Stomach (tissue), 4 donors: ENCODE results near the gene LHFPL3.

ENCODE experiments used
- EP300 ChIP-seq: sonication (generic); formaldehyde crosslinking; IDR thresholded peaks from one replicate; pipeline ENCODE4 v1.6.1; 2017; ENCODE audit warnings: antibody characterized with exemption
- POLR2A ChIP-seq, 4 donors: fragments of 450-650 bp; IDR thresholded peaks; one replicate each; pipeline ENCODE4 v1.6.1; 2016; ENCODE audit warnings: antibody characterized with exemption in 4 of 4, control low read depth in 2 of 4, mild to moderate bottlenecking in 1 of 4, moderate library complexity in 1 of 4
- POLR2AphosphoS5 ChIP-seq, 3 donors: sonication (generic); formaldehyde crosslinking; IDR thresholded peaks; one replicate each; pipeline ENCODE4 v1.6.1; 2016; ENCODE audit warnings: antibody characterized with exemption in 3 of 3
- TF ChIP-seq, protein P1 (sequence below), 7 experiments: fragments of 450-650 bp in 4 of 7; fragments of 200-600 bp in 3 of 7; sonication (generic) in 3 of 7; IDR thresholded peaks; one replicate each; pipeline ENCODE4 v1.5.1; 2016 to 2019; ENCODE audit warnings: antibody characterized with exemption in 7 of 7, control low read depth in 2 of 7, mild to moderate bottlenecking in 1 of 7

DNA sequence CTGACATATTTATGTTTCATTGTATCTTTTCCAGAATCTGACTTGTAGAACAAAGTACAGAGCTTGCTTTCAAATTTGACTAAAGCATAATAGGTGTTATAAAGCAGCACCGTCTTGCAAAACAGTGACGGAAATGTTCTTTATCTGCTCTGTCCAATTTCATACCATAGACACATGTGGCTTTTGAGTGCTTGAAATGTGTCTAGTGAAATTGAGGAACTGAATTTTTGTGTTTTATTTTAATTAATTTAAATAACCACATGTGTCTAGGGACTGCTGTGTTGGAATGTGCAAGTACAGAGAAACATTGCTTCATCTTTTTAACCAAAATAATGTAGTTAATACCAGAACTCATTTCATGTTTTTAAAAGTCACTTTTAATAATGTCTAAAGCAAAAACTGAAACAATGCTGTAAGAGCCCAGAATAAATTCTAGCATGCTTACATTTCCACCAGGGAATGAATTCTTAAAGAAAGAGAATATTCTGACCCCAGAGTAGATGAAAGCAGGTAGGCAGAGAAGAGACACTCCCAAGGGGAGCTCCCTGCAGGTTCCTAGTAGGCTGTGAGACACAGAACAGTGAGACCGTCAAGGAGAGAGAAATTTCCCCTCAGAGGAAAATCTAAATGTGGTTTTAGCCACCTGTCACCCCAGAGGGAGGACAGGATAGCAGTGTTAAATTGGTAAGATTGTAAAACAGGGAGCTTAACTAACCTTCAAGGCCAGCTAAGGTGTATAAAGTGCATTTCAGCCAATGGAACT is 510.3 kb downstream of the LHFPL3 start:
- TF ChIP-seq, protein P1, sequence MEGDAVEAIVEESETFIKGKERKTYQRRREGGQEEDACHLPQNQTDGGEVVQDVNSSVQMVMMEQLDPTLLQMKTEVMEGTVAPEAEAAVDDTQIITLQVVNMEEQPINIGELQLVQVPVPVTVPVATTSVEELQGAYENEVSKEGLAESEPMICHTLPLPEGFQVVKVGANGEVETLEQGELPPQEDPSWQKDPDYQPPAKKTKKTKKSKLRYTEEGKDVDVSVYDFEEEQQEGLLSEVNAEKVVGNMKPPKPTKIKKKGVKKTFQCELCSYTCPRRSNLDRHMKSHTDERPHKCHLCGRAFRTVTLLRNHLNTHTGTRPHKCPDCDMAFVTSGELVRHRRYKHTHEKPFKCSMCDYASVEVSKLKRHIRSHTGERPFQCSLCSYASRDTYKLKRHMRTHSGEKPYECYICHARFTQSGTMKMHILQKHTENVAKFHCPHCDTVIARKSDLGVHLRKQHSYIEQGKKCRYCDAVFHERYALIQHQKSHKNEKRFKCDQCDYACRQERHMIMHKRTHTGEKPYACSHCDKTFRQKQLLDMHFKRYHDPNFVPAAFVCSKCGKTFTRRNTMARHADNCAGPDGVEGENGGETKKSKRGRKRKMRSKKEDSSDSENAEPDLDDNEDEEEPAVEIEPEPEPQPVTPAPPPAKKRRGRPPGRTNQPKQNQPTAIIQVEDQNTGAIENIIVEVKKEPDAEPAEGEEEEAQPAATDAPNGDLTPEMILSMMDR (IDR thresholded peaks at IDR 0.05) = no peak
- no peak for TF ChIP-seq POLR2AphosphoS5 (IDR thresholded peaks at IDR 0.05)
- TF ChIP-seq EP300 = no peak
- no peak for TF ChIP-seq POLR2A (IDR thresholded peaks at IDR 0.05)
